ENCODE data around the gene CSK.

GRCh38 chr15:74752011-74752410 is 29.9 kb upstream of the CSK start:
- no peak for TF ChIP-seq SAP30 (IDR thresholded peaks at IDR 0.05; ENCODE audit: insufficient read depth, insufficient replicate concordance, low read length)
- no peak for TF ChIP-seq EZH2 (IDR thresholded peaks at IDR 0.05; ENCODE audit: low read depth, low read length, severe bottlenecking)
- no peak for TF ChIP-seq EGR1 (IDR thresholded peaks at IDR 0.05; ENCODE audit: borderline replicate concordance, low read depth, low read length)
- no peak for TF ChIP-seq POLR2A (IDR thresholded peaks at IDR 0.05; ENCODE audit: control extremely low read depth in 1 of 2, low read depth in 2 of 2, low read length in 2 of 2)
- no peak for TF ChIP-seq POLR2AphosphoS5 (IDR thresholded peaks at IDR 0.05; ENCODE audit: low read depth, low read length)
- TF ChIP-seq USF2 (IDR thresholded peaks at IDR 0.05; ENCODE audit: low read length): no peak
- TF ChIP-seq CTCF (IDR thresholded peaks at IDR 0.05; ENCODE audit: control extremely low read depth in 1 of 3, insufficient read depth in 1 of 3, low read depth in 1 of 3, low read length in 3 of 3): no peak
- no peak for TF ChIP-seq CHD2 (IDR thresholded peaks at IDR 0.05; ENCODE audit: low read length)
- TF ChIP-seq RXRA (IDR thresholded peaks at IDR 0.05; ENCODE audit: insufficient read depth, low read depth, low read length): no peak
- TF ChIP-seq CBX8 (IDR thresholded peaks at IDR 0.05; ENCODE audit: borderline replicate concordance, low read depth, low read length): no peak
- no peak for TF ChIP-seq CTBP2 (IDR thresholded peaks at IDR 0.05; ENCODE audit: borderline replicate concordance, insufficient read depth, insufficient read length, low read length)
- no peak for TF ChIP-seq YY1 (IDR thresholded peaks at IDR 0.05; ENCODE audit: low read depth, low read length)
- TF ChIP-seq RAD21 (IDR thresholded peaks at IDR 0.05 in 1 of 2, conservative IDR thresholded peaks at IDR 0.05 in 1 of 2; ENCODE audit: low read depth in 2 of 2, low read length in 2 of 2): no peak
